K562 (cell line): Measurements from ENCODE around the gene LRP6. TPM values are rescaled to one million over a fixed set of nuclear protein-coding genes. Genes with fewer than 3 reads are reported as not detected.

Experiments
- ATAC-seq: fragments of 200-7000 bp; cut with Tn5 transposase; 3 replicates; pipeline ENCODE4 v1.9.1; 2020; ENCODE audit warnings: moderate library complexity
- BruUV-seq: library from RNA; stranded (reverse); fragments of 400-500 nt; replicated peaks from 2 replicates; lab custom pipeline; 2021; lab: Mats Ljungman, UMichigan
- CTCF ChIA-PET: fragments of 300-600 bp; formaldehyde crosslinking; extraction: SDS; loops from one replicate; lab custom pipeline; 2021; ENCODE audit warnings: low intra/inter-chr PET ratio; lab: Yijun Ruan, JAX
- POLR2A ChIA-PET: fragments of 300-600, 350-650 bp; sonication (Branson Sonifier 250); formaldehyde crosslinking; extraction: SDS; loops from one replicate; lab custom pipeline; 2021; ENCODE audit warnings: antibody characterized with exemption, inconsistent platforms; lab: Yijun Ruan, JAX
- DNase-seq, 4 experiments: peaks; one replicate each; pipeline versions ENCODE4 v3.0.0 to v3.0.0-alpha.2; 2011 to 2018; ENCODE audit warnings: low spot score in 3 of 4, mixed read lengths in 3 of 4; ENCODE audit errors: extremely low read depth in 1 of 4
- FAIRE-seq: peaks from 2 replicates; lab custom pipeline; 2011; peaks lifted over from hg19 to GRCh38; lab: Jason Lieb, UNC
- H2AFZ ChIP-seq: 2 replicates; pipeline ENCODE4 v1.6.0; 2011; ENCODE audit warnings: low read depth, low read length, control low read depth, inconsistent platforms
- H3K27ac ChIP-seq: fragments of 200-600 bp; 3 replicates; pipeline ENCODE4 v1.8.0; 2011; ENCODE audit warnings: low read depth, mild to moderate bottlenecking, control low read depth, inconsistent platforms, low read length, moderate library complexity, mixed read lengths; ENCODE audit errors: extremely low read depth
- H3K27me3 ChIP-seq, 2 experiments: fragments of 300-600 bp in 1 of 2; 2 replicates in 1 of 2; 3 replicates in 1 of 2; pipeline versions ENCODE4 v1.6.0 to v1.8.0; 2011; ENCODE audit warnings: inconsistent platforms in 2 of 2, low read length in 2 of 2, mild to moderate bottlenecking in 1 of 2, mixed read lengths in 1 of 2, moderate library complexity in 1 of 2; ENCODE audit not compliant: control insufficient read depth in 2 of 2, insufficient read depth in 2 of 2
- H3K36me3 ChIP-seq: fragments of 300-600 bp; 3 replicates; pipeline ENCODE4 v1.8.0; 2011; ENCODE audit warnings: mild to moderate bottlenecking, low read length, inconsistent platforms; ENCODE audit not compliant: control insufficient read depth, insufficient read depth
- H3K4me1 ChIP-seq, 2 experiments: fragments of 200-600 bp in 1 of 2; replicated peaks in 1 of 2; 2 replicates in 1 of 2; 3 replicates in 1 of 2; pipeline versions ENCODE4 v1.5.1 to v1.8.0; 2011; ENCODE audit warnings: inconsistent platforms in 2 of 2, low read length in 2 of 2, mild to moderate bottlenecking in 1 of 2, mixed read lengths in 1 of 2, moderate library complexity in 1 of 2; ENCODE audit not compliant: control insufficient read depth in 2 of 2, insufficient read depth in 2 of 2
- H3K4me2 ChIP-seq: 2 replicates; pipeline ENCODE4 v1.6.1; 2011; ENCODE audit warnings: low read length, control low read depth, inconsistent platforms, mixed read lengths; ENCODE audit not compliant: insufficient read depth
- H3K4me3 ChIP-seq: fragments of 200-600 bp; sonication (generic), shearing (Covaris generic); 2 replicates; pipeline ENCODE4 v1.5.1; 2016; ENCODE audit warnings: control low read depth, inconsistent platforms
- H3K79me2 ChIP-seq: fragments of 200-600 bp; 3 replicates; pipeline ENCODE4 v1.8.0; 2011; ENCODE audit warnings: low read length, inconsistent platforms; ENCODE audit not compliant: control insufficient read depth, insufficient read depth
- H3K9ac ChIP-seq, 2 experiments: 2 replicates each; pipeline versions ENCODE4 v1.6.0 to v1.6.1; 2011; ENCODE audit warnings: low read depth in 2 of 2, low read length in 2 of 2, control low read depth in 1 of 2, inconsistent platforms in 1 of 2, mild to moderate bottlenecking in 1 of 2, mixed read lengths in 1 of 2; ENCODE audit not compliant: insufficient read depth in 1 of 2
- H3K9me1 ChIP-seq: one replicate; pipeline ENCODE4 v1.6.0; 2011; ENCODE audit warnings: inconsistent platforms, mild to moderate bottlenecking, low read length, moderate library complexity; ENCODE audit not compliant: control insufficient read depth, insufficient read depth
- H3K9me3 ChIP-seq: replicated peaks from 2 replicates; pipeline ENCODE4 v1.5.1; 2011; ENCODE audit warnings: low read depth, low read length, inconsistent platforms; ENCODE audit not compliant: control insufficient read depth, insufficient read depth
- H4K20me1 ChIP-seq: replicated peaks from 2 replicates; pipeline ENCODE4 v1.6.1; 2011; ENCODE audit warnings: low read length, inconsistent platforms, mixed read lengths; ENCODE audit not compliant: control insufficient read depth, insufficient read depth
- CBFB ChIP-seq: sonication (generic); formaldehyde crosslinking; IDR thresholded peaks from 2 replicates; pipeline ENCODE4 v1.4.0; 2020; ENCODE audit warnings: mild to moderate bottlenecking, missing genetic modification reagents
- ETV5 ChIP-seq: sonication (generic); formaldehyde crosslinking; IDR thresholded peaks from 2 replicates; pipeline ENCODE4 v1.4.0; 2020; ENCODE audit warnings: low read depth, mild to moderate bottlenecking, missing genetic modification reagents
- GABPB2 ChIP-seq: fragments of 250-450 bp; sonication (Bioruptor Pico); conservative IDR thresholded peaks from 2 replicates; pipeline ENCODE4 v1.5.1; 2021; ENCODE audit warnings: mild to moderate bottlenecking
- HMG20B ChIP-seq: fragments of 250-450 bp; sonication (Bioruptor Pico); IDR thresholded peaks from 2 replicates; pipeline ENCODE4 v1.5.0; 2021; ENCODE audit warnings: mild to moderate bottlenecking
- JUN ChIP-seq, 2 experiments: sonication (generic) in 1 of 2; formaldehyde crosslinking in 1 of 2; IDR thresholded peaks; 2 replicates each; pipeline versions ENCODE4 v1.6.1 to v1.8.0; 2012 to 2022; ENCODE audit warnings: borderline replicate concordance in 2 of 2, mild to moderate bottlenecking in 2 of 2, improper control_type of control experiment in 1 of 2, low read depth in 1 of 2, low read length in 1 of 2, missing genetic modification reagents in 1 of 2
- L3MBTL2 ChIP-seq: fragments of 450-650 bp; IDR thresholded peaks from 2 replicates; pipeline ENCODE4 v1.6.1; 2016; ENCODE audit warnings: mild to moderate bottlenecking, moderate library complexity
- MED1 ChIP-seq: sonication (generic); formaldehyde crosslinking; IDR thresholded peaks from 2 replicates; pipeline ENCODE4 v1.8.1; 2023; ENCODE audit warnings: missing genetic modification reagents, borderline replicate concordance
- NCOA2 ChIP-seq, 2 experiments: fragments of 450-650 bp; IDR thresholded peaks; 2 replicates each; pipeline ENCODE4 v1.6.1; 2018; ENCODE audit warnings: mild to moderate bottlenecking in 2 of 2, moderate library complexity in 1 of 2; ENCODE audit not compliant: partially characterized antibody in 2 of 2
- OTX1 ChIP-seq: fragments of 450-650 bp; formaldehyde crosslinking; IDR thresholded peaks from 2 replicates; pipeline ENCODE4 v1.4.0; 2022; ENCODE audit warnings: mild to moderate bottlenecking
- PCBP2 ChIP-seq: fragments of 200-400 bp; formaldehyde crosslinking; IDR thresholded peaks from 2 replicates; pipeline ENCODE4 v1.6.1; 2018; ENCODE audit warnings: low read length, low read depth, mild to moderate bottlenecking, moderate library complexity; ENCODE audit not compliant: poor library complexity, severe bottlenecking
- PRMT5 ChIP-seq: sonication (generic); formaldehyde crosslinking; IDR thresholded peaks from 2 replicates; pipeline ENCODE4 v1.5.0; 2020; ENCODE audit warnings: missing genetic modification reagents
- RFX7 ChIP-seq: fragments of 250-450 bp; sonication (Bioruptor Pico); IDR thresholded peaks from 2 replicates; pipeline ENCODE4 v1.5.1; 2021; ENCODE audit warnings: mild to moderate bottlenecking
- SRSF7 ChIP-seq: fragments of 200-400 bp; formaldehyde crosslinking; optimal IDR thresholded peaks from 2 replicates; pipeline ENCODE3; 2017; ENCODE audit warnings: mild to moderate bottlenecking, low read depth, low read length
- STAG1 ChIP-seq: sonication (generic); formaldehyde crosslinking; IDR thresholded peaks from 2 replicates; pipeline ENCODE4 v1.5.0; 2020; ENCODE audit warnings: missing genetic modification reagents, borderline replicate concordance
- ZKSCAN3 ChIP-seq: fragments of 250-450 bp; sonication (Bioruptor Pico); IDR thresholded peaks from 2 replicates; pipeline ENCODE4 v1.4.0; 2020
- ZNF165 ChIP-seq: fragments of 250-450 bp; sonication (Bioruptor Pico); IDR thresholded peaks from 2 replicates; pipeline ENCODE4 v1.4.0; 2020; ENCODE audit warnings: borderline replicate concordance
- ZNF197 ChIP-seq: fragments of 200-800 bp; sonication (Bioruptor generic); IDR thresholded peaks from 2 replicates; pipeline ENCODE4 v1.6.1; 2016; ENCODE audit warnings: low read depth, missing genetic modification characterization, missing compliant biosample characterization
- ZNF253 ChIP-seq: fragments of 250-450 bp; sonication (Bioruptor Pico); conservative IDR thresholded peaks from 2 replicates; pipeline ENCODE4 v1.6.1; 2021; ENCODE audit warnings: mild to moderate bottlenecking
- ZNF354B ChIP-seq: fragments of 250-450 bp; sonication (Bioruptor Pico); IDR thresholded peaks from 2 replicates; pipeline ENCODE4 v1.4.0; 2020
- WGBS: fragments of 100-300 bp; shearing (Covaris generic); methylation state at CpG from one replicate; pipeline ENCODE4 v1.1.6; 2016; ENCODE audit warnings: low coverage, mixed read lengths; ENCODE audit not compliant: insufficient coverage; ENCODE audit errors: missing lambda C conversion rate; 5-methylcytosine and 5-hydroxymethylcytosine counted together
- in situ Hi-C: fragments of 300-500 bp; cut with MboI; formaldehyde crosslinking; loops from 4 replicates; pipeline ENCODE4 v1.15.0; 2018; ENCODE audit warnings: inconsistent platforms, mixed read lengths
- intact Hi-C: fragments of 100-400 bp; cut with micrococcal nuclease; formaldehyde crosslinking; loops from 2 replicates; pipeline ENCODE4 v1.14.2; 2022
- polyA plus RNA-seq, 8 experiments: library from polyadenylated mRNA; depleted of rRNA in 4 of 8; stranded (reverse) in 5 of 8; unstranded in 3 of 8; fragments of >200 nt; fragmentation: Nextera tagmentation in 2 of 8; fragmentation: Illumina TruSeq in 1 of 8; extraction: Ambion mirVana in 2 of 8; extraction: Trizol in 1 of 8; gene quantifications; 2 replicates each; pipeline versions ENCODE4 v1.2.1 to v1.2.3, GENCODE V29; 2011 to 2014; ENCODE audit warnings: inconsistent platforms in 1 of 8, missing spikeins in 1 of 8
- total RNA-seq, 7 experiments: library from RNA; depleted of rRNA in 6 of 7; stranded (reverse); fragments of >200 nt in 6 of 7; fragmentation: Illumina TruSeq in 2 of 7; extraction: Trizol in 2 of 7; gene quantifications; 2 replicates each; pipeline versions ENCODE4 v1.2.1 to v1.2.3, GENCODE V29; 2011 to 2021; ENCODE audit warnings: low replicate concordance in 1 of 7
- TF ChIP-seq, protein P1 (sequence below): fragments of 450-650 bp; IDR thresholded peaks from 2 replicates; pipeline ENCODE4 v1.6.1; 2016; ENCODE audit warnings: low read depth, mild to moderate bottlenecking, moderate library complexity
- TF ChIP-seq, protein P2 (sequence below): fragments of 250-450 bp; sonication (Bioruptor Pico); IDR thresholded peaks from 2 replicates; pipeline ENCODE4 v1.5.0; 2021

LRP6 gene
- total and polyA plus RNA-seq, 9 of the 15 experiments (the other 6 are each of a cell fraction or from before 2014, with no cell fraction given): 3.0 to 17.0 (median 10.8) TPM

DNA sequence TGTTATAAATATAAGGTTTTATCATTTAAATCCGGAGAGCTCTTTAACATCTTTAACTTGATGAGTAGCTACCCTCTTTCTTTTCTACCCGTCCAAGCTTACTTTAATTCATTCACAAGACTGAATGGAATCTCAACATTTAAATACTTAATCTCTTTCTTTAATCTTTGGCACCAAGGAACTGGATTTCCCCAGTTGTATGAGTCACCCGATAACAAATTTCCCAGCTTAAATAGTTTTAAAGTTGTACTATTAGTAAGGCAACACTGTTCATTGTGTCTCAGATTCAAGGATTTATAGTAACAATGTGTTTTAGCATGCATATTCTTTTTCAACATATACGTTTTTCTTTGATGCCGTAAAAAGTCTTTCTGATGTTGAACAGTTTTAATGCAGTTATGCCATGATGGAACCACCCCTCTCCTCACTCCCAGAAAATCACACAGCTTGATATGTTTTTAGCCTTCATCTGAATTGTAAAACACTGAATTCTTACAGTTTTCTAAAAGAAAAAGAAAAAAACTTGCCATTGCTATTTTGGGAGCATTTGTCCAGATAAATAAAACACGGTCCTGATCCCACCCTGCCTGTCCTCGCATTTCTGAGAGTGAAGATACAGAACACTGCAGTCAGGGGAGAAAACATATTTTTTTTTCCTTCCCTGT, 16.0 kb upstream of the LRP6 start (continued):
- TF ChIP-seq ZKSCAN3 (no peak), L3MBTL2 (no peak), HMG20B (CRISPR knock-in tag) (no peak), ZNF354B (no peak), ZNF165 (no peak), ETV5 (CRISPR knock-in tag) (no peak)
- TF ChIP-seq, protein P1, sequence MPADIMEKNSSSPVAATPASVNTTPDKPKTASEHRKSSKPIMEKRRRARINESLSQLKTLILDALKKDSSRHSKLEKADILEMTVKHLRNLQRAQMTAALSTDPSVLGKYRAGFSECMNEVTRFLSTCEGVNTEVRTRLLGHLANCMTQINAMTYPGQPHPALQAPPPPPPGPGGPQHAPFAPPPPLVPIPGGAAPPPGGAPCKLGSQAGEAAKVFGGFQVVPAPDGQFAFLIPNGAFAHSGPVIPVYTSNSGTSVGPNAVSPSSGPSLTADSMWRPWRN: no peak

DNA sequence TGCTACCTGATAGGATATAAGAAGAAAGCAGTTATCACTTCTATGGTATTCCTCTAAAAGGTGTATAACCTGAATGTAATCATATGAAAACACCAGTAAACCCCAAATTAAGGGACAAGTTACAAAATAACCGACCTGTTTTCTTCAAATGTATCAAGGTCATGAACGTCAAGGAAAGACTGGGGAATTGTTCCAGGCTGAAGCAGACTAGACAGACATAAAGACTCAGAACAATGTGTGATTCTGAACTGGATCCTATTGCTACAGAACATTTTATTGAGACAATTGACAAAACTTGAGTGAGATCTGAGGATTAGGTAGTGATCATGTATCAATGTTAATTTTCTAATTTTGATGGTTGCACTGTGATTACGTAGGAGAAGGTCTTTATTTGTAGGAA, 15.4 kb upstream of the LRP6 start:
- Histone ChIP-seq H2AFZ (no peak overlapping the region), H3K27ac (no peak overlapping the region), H4K20me1 (no peaks in the 10 kb centered on the region), H3K4me1 (no peaks in the 10 kb centered on the region; a peak in 1 of 5 replicates), H3K4me2 (no peak overlapping the region), H3K4me3 (no peak overlapping the region), H3K27me3 (no peaks in the 10 kb centered on the region; a peak in 2 of 5 replicates), H3K9me1 (no peaks in the 10 kb centered on the region), H3K36me3 (no peaks in the 10 kb centered on the region), H3K79me2 (no peaks in the 10 kb centered on the region), H3K9ac (no peak overlapping the region), H3K9me3 (no peaks in the 10 kb centered on the region)
- BruUV-seq: no TSS peak
- CTCF ChIA-PET: no interaction called here
- ATAC-seq (no peak), FAIRE-seq (no peak), DNase-seq (no peak)
- in situ Hi-C loops: no loop called here
- WGBS: 31% methylated on average over 3 of the region's 3 CpGs
- POLR2A ChIA-PET: interaction anchor here (0.8 kb wide), 1 partner anchor 16 kb away, joined by 4 read pairs; the partner anchor contains the start of gene LRP6
- intact Hi-C loops: no loop called here
- TF ChIP-seq JUN (IDR thresholded peaks at IDR 0.05; ENCODE audit: borderline replicate concordance, low read depth, low read length) (no peak), JUN (CRISPR knock-in tag; IDR thresholded peaks at IDR 0.05; ENCODE audit: borderline replicate concordance) (no peak), STAG1 (no peak), PRMT5 (CRISPR knock-in tag) (no peak), ZNF197 (CRISPR knock-in tag) (no peak), PCBP2 (no peak), CBFB (CRISPR knock-in tag) (no peak), ZNF253 (CRISPR knock-in tag) (no peak), L3MBTL2 (no peak), RFX7 (CRISPR knock-in tag) (no peak), OTX1 (no peak), NCOA2 (IDR thresholded peaks at IDR 0.05; ENCODE audit: partially characterized antibody in 2 of 2) (no peak), MED1 (no peak), SRSF7 (no peak), GABPB2 (no peak)
- TF ChIP-seq, protein P2, sequence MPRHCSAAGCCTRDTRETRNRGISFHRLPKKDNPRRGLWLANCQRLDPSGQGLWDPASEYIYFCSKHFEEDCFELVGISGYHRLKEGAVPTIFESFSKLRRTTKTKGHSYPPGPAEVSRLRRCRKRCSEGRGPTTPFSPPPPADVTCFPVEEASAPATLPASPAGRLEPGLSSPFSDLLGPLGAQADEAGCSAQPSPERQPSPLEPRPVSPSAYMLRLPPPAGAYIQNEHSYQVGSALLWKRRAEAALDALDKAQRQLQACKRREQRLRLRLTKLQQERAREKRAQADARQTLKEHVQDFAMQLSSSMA: no peak
